Activated naive CD8-positive, alpha-beta T cell treated with anti-CD3 and anti-CD28 coated beads, Interleukin-2, amount 10 ng/mL, durations not matched to agents 7 days and 5 days (primary cell): Measurements from ENCODE around the gene ADAMTS18. TPM values are rescaled to one million over a fixed set of nuclear protein-coding genes. Genes with fewer than 3 reads are reported as not detected.

ENCODE experiments used
- ATAC-seq: fragments of 150-1000 bp; cut with Tn5 transposase; one replicate; pipeline ENCODE4 v1.10.0; 2021; ENCODE audit warnings: low read depth, moderate library complexity
- POLR2A ChIA-PET: fragments of 350-600 bp; sonication (Branson Sonifier 250); formaldehyde crosslinking; loops from one replicate; lab custom pipeline; 2021; ENCODE audit warnings: antibody characterized with exemption; lab: Charles Lee
- DNase-seq: peaks from one replicate; pipeline ENCODE4 v3.0.0; 2021
- H3K27ac Mint-ChIP-seq: one replicate; pipeline ENCODE4 v1.8.0; 2022; ENCODE audit warnings: mild to moderate bottlenecking, mixed read lengths
- H3K27me3 Mint-ChIP-seq: one replicate; pipeline ENCODE4 v1.8.0; 2022; ENCODE audit warnings: mild to moderate bottlenecking, moderate library complexity, mixed read lengths
- H3K36me3 Mint-ChIP-seq: one replicate; pipeline ENCODE4 v1.8.0; 2021; ENCODE audit warnings: mild to moderate bottlenecking, mixed read lengths
- H3K4me1 Mint-ChIP-seq: one replicate; pipeline ENCODE4 v1.8.0; 2021; ENCODE audit warnings: mixed read lengths
- H3K4me3 Mint-ChIP-seq: one replicate; pipeline ENCODE4 v1.8.0; 2022; ENCODE audit warnings: mild to moderate bottlenecking, moderate library complexity, mixed read lengths
- H3K9me3 Mint-ChIP-seq: one replicate; pipeline ENCODE4 v1.8.0; 2021; ENCODE audit warnings: mixed read lengths
- total RNA-seq, 2 experiments: library from RNA; stranded (reverse); gene quantifications; one replicate each; pipeline ENCODE4 v1.2.3, GENCODE V29; 2021

The ADAMTS18 gene
- total RNA-seq, 2 experiments from 2014 or later, result not detected

- ATAC-seq, result no peak
- Mint-ChIP-seq H3K4me3 (no peak overlapping the region), H3K4me1 (no peaks in the 10 kb centered on the region)
These were observed 81.1 kb downstream of the ADAMTS18 start for GRCh38 chr16:77353587-77354263.

GRCh38 chr16:77344341-77344740, 90.5 kb downstream of the ADAMTS18 start:
- DNase-seq, result no peak
- no peak overlapping the region for H3K27ac Mint-ChIP-seq
- no peaks in the 10 kb centered on the region for H3K36me3 Mint-ChIP-seq
- no peaks in the 10 kb centered on the region for H3K9me3 Mint-ChIP-seq
- no peak overlapping the region for H3K4me3 Mint-ChIP-seq
- no peaks in the 10 kb centered on the region for H3K27me3 Mint-ChIP-seq
- no peak for ATAC-seq
- H3K4me1 Mint-ChIP-seq, result no peaks in the 10 kb centered on the region
- POLR2A ChIA-PET, result no interaction called here

More at GRCh38 chr16:77353587-77354263, 81.1 kb downstream of the ADAMTS18 start:
- H3K9me3 Mint-ChIP-seq, result no peaks in the 10 kb centered on the region
- H3K36me3 Mint-ChIP-seq, result no peaks in the 10 kb centered on the region
- POLR2A ChIA-PET, result no interaction called here
- H3K27me3 Mint-ChIP-seq, result peaks cover 2% of the 10 kb centered on the region
- no peak for DNase-seq
- H3K27ac Mint-ChIP-seq, result no peak overlapping the region

- DNase-seq (no peak), ATAC-seq (no peak)
- H3K9me3 Mint-ChIP-seq, result no peaks in the 10 kb centered on the region
- H3K4me3 Mint-ChIP-seq, result no peak overlapping the region
- H3K27me3 Mint-ChIP-seq, result no peaks in the 10 kb centered on the region
- H3K4me1 Mint-ChIP-seq, result no peaks in the 10 kb centered on the region
- H3K27ac Mint-ChIP-seq, result no peak overlapping the region
- H3K36me3 Mint-ChIP-seq, result no peaks in the 10 kb centered on the region
- POLR2A ChIA-PET, result no interaction called here
These were observed 98.2 kb downstream of the ADAMTS18 start for GRCh38 chr16:77336637-77337036.

- no peak overlapping the region for H3K27ac Mint-ChIP-seq
- H3K27me3 Mint-ChIP-seq, result no peaks in the 10 kb centered on the region
- H3K36me3 Mint-ChIP-seq, result no peaks in the 10 kb centered on the region
- ATAC-seq (no peak), DNase-seq (no peak)
- POLR2A ChIA-PET, result no interaction called here
- H3K9me3 Mint-ChIP-seq, result no peaks in the 10 kb centered on the region
- H3K4me1 Mint-ChIP-seq, result no peaks in the 10 kb centered on the region
- H3K4me3 Mint-ChIP-seq, result no peak overlapping the region
These were observed 99.1 kb downstream of the ADAMTS18 start for GRCh38 chr16:77335652-77336234.

GRCh38 chr16:77332792-77333191, 102.0 kb downstream of the ADAMTS18 start:
- no peak overlapping the region for H3K27ac Mint-ChIP-seq
- H3K9me3 Mint-ChIP-seq, result no peaks in the 10 kb centered on the region
- H3K4me3 Mint-ChIP-seq, result no peak overlapping the region
- H3K36me3 Mint-ChIP-seq, result no peaks in the 10 kb centered on the region
- POLR2A ChIA-PET, result no interaction called here
- no peak for ATAC-seq
- no peak for DNase-seq
- H3K27me3 Mint-ChIP-seq, result no peaks in the 10 kb centered on the region
- no peaks in the 10 kb centered on the region for H3K4me1 Mint-ChIP-seq

GRCh38 chr16:77331802-77332586, 102.8 kb downstream of the ADAMTS18 start:
- Mint-ChIP-seq H3K9me3 (no peaks in the 10 kb centered on the region), H3K36me3 (no peaks in the 10 kb centered on the region), H3K4me1 (no peaks in the 10 kb centered on the region), H3K27ac (no peak overlapping the region), H3K27me3 (no peaks in the 10 kb centered on the region), H3K4me3 (no peak overlapping the region)
- POLR2A ChIA-PET, result no interaction called here
- ATAC-seq (no peak), DNase-seq (no peak)

GRCh38 chr16:77331043-77331442, 103.8 kb downstream of the ADAMTS18 start:
- DNase-seq (no peak), ATAC-seq (no peak)
- POLR2A ChIA-PET, result no interaction called here
- H3K36me3 Mint-ChIP-seq, result no peaks in the 10 kb centered on the region
- H3K4me3 Mint-ChIP-seq, result no peak overlapping the region
- H3K9me3 Mint-ChIP-seq, result no peaks in the 10 kb centered on the region
- H3K27me3 Mint-ChIP-seq, result no peaks in the 10 kb centered on the region
- no peak overlapping the region for H3K27ac Mint-ChIP-seq
- no peaks in the 10 kb centered on the region for H3K4me1 Mint-ChIP-seq

GRCh38 chr16:77330332-77331042, 104.3 kb downstream of the ADAMTS18 start:
- POLR2A ChIA-PET, result no interaction called here
- no peak overlapping the region for H3K27ac Mint-ChIP-seq
- no peaks in the 10 kb centered on the region for H3K36me3 Mint-ChIP-seq
- H3K27me3 Mint-ChIP-seq, result no peaks in the 10 kb centered on the region
- no peak overlapping the region for H3K4me3 Mint-ChIP-seq
- H3K9me3 Mint-ChIP-seq, result no peaks in the 10 kb centered on the region
- DNase-seq, result no peak
- no peaks in the 10 kb centered on the region for H3K4me1 Mint-ChIP-seq
- ATAC-seq, result no peak

GRCh38 chr16:77328768-77329167, 106.1 kb downstream of the ADAMTS18 start:
- DNase-seq, result no peak
- ATAC-seq, result no peak
- H3K9me3 Mint-ChIP-seq, result no peaks in the 10 kb centered on the region
- H3K27me3 Mint-ChIP-seq, result no peaks in the 10 kb centered on the region
- POLR2A ChIA-PET, result no interaction called here
- no peaks in the 10 kb centered on the region for H3K36me3 Mint-ChIP-seq
- H3K27ac Mint-ChIP-seq, result no peak overlapping the region
- H3K4me3 Mint-ChIP-seq, result no peak overlapping the region
- H3K4me1 Mint-ChIP-seq, result no peaks in the 10 kb centered on the region

GRCh38 chr16:77328274-77328673, 106.6 kb downstream of the ADAMTS18 start:
- Mint-ChIP-seq H3K36me3 (no peaks in the 10 kb centered on the region), H3K27me3 (no peaks in the 10 kb centered on the region), H3K4me3 (no peak overlapping the region)

GRCh38 chr16:77327717-77328116, 107.1 kb downstream of the ADAMTS18 start:
- no peak for ATAC-seq
- POLR2A ChIA-PET, result no interaction called here
- no peak overlapping the region for H3K27ac Mint-ChIP-seq
- no peaks in the 10 kb centered on the region for H3K27me3 Mint-ChIP-seq
- DNase-seq, result no peak
- no peaks in the 10 kb centered on the region for H3K36me3 Mint-ChIP-seq
- no peaks in the 10 kb centered on the region for H3K4me1 Mint-ChIP-seq
- no peak overlapping the region for H3K4me3 Mint-ChIP-seq
- no peaks in the 10 kb centered on the region for H3K9me3 Mint-ChIP-seq

More at GRCh38 chr16:77328274-77328673, 106.6 kb downstream of the ADAMTS18 start:
- H3K27ac Mint-ChIP-seq, result no peak overlapping the region
- H3K4me1 Mint-ChIP-seq, result no peaks in the 10 kb centered on the region
- POLR2A ChIA-PET, result no interaction called here
- no peak for DNase-seq
- no peak for ATAC-seq
- H3K9me3 Mint-ChIP-seq, result no peaks in the 10 kb centered on the region

GRCh38 chr16:77324729-77325128, 110.1 kb downstream of the ADAMTS18 start:
- POLR2A ChIA-PET, result no interaction called here
- Mint-ChIP-seq H3K27ac (no peak overlapping the region), H3K9me3 (no peaks in the 10 kb centered on the region), H3K4me1 (no peaks in the 10 kb centered on the region), H3K4me3 (no peak overlapping the region), H3K27me3 (no peaks in the 10 kb centered on the region), H3K36me3 (no peaks in the 10 kb centered on the region)
- DNase-seq (no peak), ATAC-seq (no peak)

- ATAC-seq, result no peak
- POLR2A ChIA-PET, result no interaction called here
- H3K4me3 Mint-ChIP-seq, result no peak overlapping the region
- H3K4me1 Mint-ChIP-seq, result no peaks in the 10 kb centered on the region
- H3K27me3 Mint-ChIP-seq, result no peaks in the 10 kb centered on the region
- no peaks in the 10 kb centered on the region for H3K36me3 Mint-ChIP-seq
- no peak for DNase-seq
- no peaks in the 10 kb centered on the region for H3K9me3 Mint-ChIP-seq
- no peak overlapping the region for H3K27ac Mint-ChIP-seq
These were observed 111.1 kb downstream of the ADAMTS18 start for GRCh38 chr16:77323695-77324094.
